Loucy (cell line): Measurements from ENCODE around the gene DNAJB4.

ENCODE experiments used
- H2AFZ ChIP-seq: fragments of 200-600 bp; sonication (generic); 2 replicates; pipeline ENCODE4 v1.6.0; 2016; ENCODE audit warnings: antibody characterized with exemption, mild to moderate bottlenecking, low read length, moderate library complexity
- H3F3A ChIP-seq: fragments of 200-600 bp; 2 replicates; pipeline ENCODE4 v1.6.0; 2016; ENCODE audit warnings: antibody characterized with exemption, low read depth, mild to moderate bottlenecking
- H3K27me3 ChIP-seq: fragments of 200-600 bp; sonication (generic); 2 replicates; pipeline ENCODE4 v1.6.1; 2014; ENCODE audit warnings: low read length, mild to moderate bottlenecking; ENCODE audit not compliant: insufficient read depth, poor library complexity, severe bottlenecking
- H3K36me3 ChIP-seq: fragments of 200-600 bp; sonication (generic); 2 replicates; pipeline ENCODE4 v1.6.1; 2016; ENCODE audit warnings: low read length; ENCODE audit not compliant: insufficient read depth
- H3K4me1 ChIP-seq: fragments of 200-600 bp; sonication (generic); 2 replicates; pipeline ENCODE4 v1.5.1; 2014; ENCODE audit warnings: low read length, mild to moderate bottlenecking; ENCODE audit not compliant: insufficient read depth, poor library complexity, severe bottlenecking
- H3K4me2 ChIP-seq: fragments of 200-600 bp; sonication (generic); 2 replicates; pipeline ENCODE4 v1.6.0; 2014; ENCODE audit warnings: antibody characterized with exemption, low read length, low read depth, mild to moderate bottlenecking; ENCODE audit not compliant: poor library complexity, severe bottlenecking
- H3K4me3 ChIP-seq: fragments of 200-600 bp; sonication (generic); 2 replicates; pipeline ENCODE4 v1.5.1; 2014; ENCODE audit warnings: low read length, mild to moderate bottlenecking, mixed read lengths; ENCODE audit not compliant: poor library complexity, severe bottlenecking
- H3K79me2 ChIP-seq: fragments of 200-600 bp; sonication (generic); 2 replicates; pipeline ENCODE4 v1.6.1; 2014; ENCODE audit warnings: low read length; ENCODE audit not compliant: insufficient read depth
- H3K9ac ChIP-seq: fragments of 200-600 bp; sonication (generic); 2 replicates; pipeline ENCODE4 v1.6.0; 2014; ENCODE audit warnings: mild to moderate bottlenecking, low read depth, low read length, moderate library complexity; ENCODE audit not compliant: poor library complexity, severe bottlenecking
- H3K9me2 ChIP-seq: fragments of 200-600 bp; sonication (generic); replicated peaks from 2 replicates; pipeline ENCODE4 v1.6.1; 2016; ENCODE audit warnings: low read depth, low read length, mixed read lengths
- H3K9me3 ChIP-seq: fragments of 200-600 bp; sonication (generic); 2 replicates; pipeline ENCODE4 v1.6.1; 2014; ENCODE audit warnings: mild to moderate bottlenecking, antibody characterized with exemption, low read length, low read depth; ENCODE audit not compliant: insufficient read depth
- H4K20me1 ChIP-seq: fragments of 200-600 bp; sonication (generic); 2 replicates; pipeline ENCODE4 v1.6.0; 2014; ENCODE audit warnings: antibody characterized with exemption, low read length, mild to moderate bottlenecking; ENCODE audit not compliant: insufficient read depth, poor library complexity, severe bottlenecking
- EZH2phosphoT487 ChIP-seq: fragments of 200-600 bp; IDR thresholded peaks from 2 replicates; pipeline ENCODE4 v1.6.1; 2018; ENCODE audit warnings: antibody characterized with exemption, mild to moderate bottlenecking, moderate library complexity, borderline replicate concordance
- TF ChIP-seq, protein P1 (sequence below): fragments of 200-600 bp; sonication (generic); conservative IDR thresholded peaks from 2 replicates; pipeline ENCODE4 v1.5.1; 2014; ENCODE audit warnings: mild to moderate bottlenecking, antibody characterized with exemption, low read length

Gene DNAJB4

DNA sequence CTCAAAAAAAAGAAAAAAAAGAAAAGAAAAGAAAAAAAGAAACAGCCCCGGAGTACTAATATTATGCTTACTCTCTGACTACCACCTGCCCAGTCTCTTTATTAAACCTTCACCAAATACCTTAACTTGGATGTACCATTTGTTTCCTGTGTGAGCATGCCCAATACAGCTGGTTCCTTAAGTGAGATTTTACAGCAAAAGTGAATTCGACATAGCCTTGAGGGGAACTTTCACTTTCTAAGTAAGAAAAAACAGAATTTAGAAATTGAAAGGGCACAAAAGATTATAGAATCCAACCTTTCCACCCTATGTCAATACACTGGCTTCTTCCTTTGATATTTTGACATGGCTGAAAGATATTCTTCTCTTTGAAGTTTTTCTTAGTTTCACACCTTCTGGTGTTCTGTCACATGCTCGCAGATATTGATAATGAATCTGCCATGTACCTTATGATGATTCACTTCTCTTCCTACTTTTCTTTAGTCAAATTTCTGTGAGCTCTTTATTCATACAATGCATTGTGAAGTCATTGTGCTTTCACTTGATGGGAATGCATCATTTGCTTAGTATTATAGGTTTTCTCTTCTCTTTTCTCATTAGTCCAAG, 35.8 kb downstream of the DNAJB4 start:
- H3K79me2 ChIP-seq, result no peaks in the 10 kb centered on the region
- H2AFZ ChIP-seq, result peak overlapping the region; percentile 50; the same call in 1 of the 2 replicates
- no peak overlapping the region for H3K4me2 ChIP-seq

DNA sequence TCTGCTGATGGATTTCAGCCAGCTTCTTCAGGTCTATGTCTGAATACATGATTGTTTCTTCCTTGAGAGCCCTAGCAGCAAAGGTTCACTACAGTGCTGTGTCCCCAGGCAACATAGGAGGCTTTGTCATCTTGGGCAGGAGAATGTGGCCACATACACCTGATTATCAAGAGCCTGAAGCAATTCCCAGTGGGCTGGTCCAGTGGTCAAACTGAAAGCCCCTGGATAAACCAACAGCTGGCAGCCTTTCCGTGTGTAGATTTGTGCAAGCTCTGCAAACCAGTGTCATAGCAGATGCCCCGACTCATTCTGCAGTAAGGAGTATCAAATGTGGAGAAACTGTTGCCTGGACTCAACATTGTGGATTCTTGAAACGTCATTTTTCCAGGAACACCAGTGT, 38.7 kb downstream of the DNAJB4 start:
- H3K27me3 ChIP-seq, result no peaks in the 10 kb centered on the region
- no peak overlapping the region for H3K4me3 ChIP-seq
- TF ChIP-seq EZH2phosphoT487, result no peak
- H3F3A ChIP-seq, result no peaks in the 10 kb centered on the region
- no peak overlapping the region for H3K4me2 ChIP-seq
- H3K9me2 ChIP-seq, result no peaks in the 10 kb centered on the region
- no peaks in the 10 kb centered on the region for H4K20me1 ChIP-seq
- H3K4me1 ChIP-seq, result no peaks in the 10 kb centered on the region
- no peaks in the 10 kb centered on the region for H3K9me3 ChIP-seq
- no peak overlapping the region for H2AFZ ChIP-seq
- H3K9ac ChIP-seq, result no peak overlapping the region
- no peaks in the 10 kb centered on the region for H3K36me3 ChIP-seq
- H3K79me2 ChIP-seq, result no peaks in the 10 kb centered on the region

More for the DNA sequence above, 35.8 kb downstream of the DNAJB4 start:
- no peak for TF ChIP-seq EZH2phosphoT487
- TF ChIP-seq, protein P1, sequence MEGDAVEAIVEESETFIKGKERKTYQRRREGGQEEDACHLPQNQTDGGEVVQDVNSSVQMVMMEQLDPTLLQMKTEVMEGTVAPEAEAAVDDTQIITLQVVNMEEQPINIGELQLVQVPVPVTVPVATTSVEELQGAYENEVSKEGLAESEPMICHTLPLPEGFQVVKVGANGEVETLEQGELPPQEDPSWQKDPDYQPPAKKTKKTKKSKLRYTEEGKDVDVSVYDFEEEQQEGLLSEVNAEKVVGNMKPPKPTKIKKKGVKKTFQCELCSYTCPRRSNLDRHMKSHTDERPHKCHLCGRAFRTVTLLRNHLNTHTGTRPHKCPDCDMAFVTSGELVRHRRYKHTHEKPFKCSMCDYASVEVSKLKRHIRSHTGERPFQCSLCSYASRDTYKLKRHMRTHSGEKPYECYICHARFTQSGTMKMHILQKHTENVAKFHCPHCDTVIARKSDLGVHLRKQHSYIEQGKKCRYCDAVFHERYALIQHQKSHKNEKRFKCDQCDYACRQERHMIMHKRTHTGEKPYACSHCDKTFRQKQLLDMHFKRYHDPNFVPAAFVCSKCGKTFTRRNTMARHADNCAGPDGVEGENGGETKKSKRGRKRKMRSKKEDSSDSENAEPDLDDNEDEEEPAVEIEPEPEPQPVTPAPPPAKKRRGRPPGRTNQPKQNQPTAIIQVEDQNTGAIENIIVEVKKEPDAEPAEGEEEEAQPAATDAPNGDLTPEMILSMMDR, result no peak
- Histone ChIP-seq H4K20me1 (no peaks in the 10 kb centered on the region), H3K36me3 (no peaks in the 10 kb centered on the region), H3K27me3 (no peaks in the 10 kb centered on the region), H3K9me3 (no peaks in the 10 kb centered on the region), H3F3A (no peaks in the 10 kb centered on the region), H3K9me2 (no peaks in the 10 kb centered on the region), H3K9ac (no peak overlapping the region), H3K4me3 (no peak overlapping the region), H3K4me1 (no peaks in the 10 kb centered on the region)

DNA sequence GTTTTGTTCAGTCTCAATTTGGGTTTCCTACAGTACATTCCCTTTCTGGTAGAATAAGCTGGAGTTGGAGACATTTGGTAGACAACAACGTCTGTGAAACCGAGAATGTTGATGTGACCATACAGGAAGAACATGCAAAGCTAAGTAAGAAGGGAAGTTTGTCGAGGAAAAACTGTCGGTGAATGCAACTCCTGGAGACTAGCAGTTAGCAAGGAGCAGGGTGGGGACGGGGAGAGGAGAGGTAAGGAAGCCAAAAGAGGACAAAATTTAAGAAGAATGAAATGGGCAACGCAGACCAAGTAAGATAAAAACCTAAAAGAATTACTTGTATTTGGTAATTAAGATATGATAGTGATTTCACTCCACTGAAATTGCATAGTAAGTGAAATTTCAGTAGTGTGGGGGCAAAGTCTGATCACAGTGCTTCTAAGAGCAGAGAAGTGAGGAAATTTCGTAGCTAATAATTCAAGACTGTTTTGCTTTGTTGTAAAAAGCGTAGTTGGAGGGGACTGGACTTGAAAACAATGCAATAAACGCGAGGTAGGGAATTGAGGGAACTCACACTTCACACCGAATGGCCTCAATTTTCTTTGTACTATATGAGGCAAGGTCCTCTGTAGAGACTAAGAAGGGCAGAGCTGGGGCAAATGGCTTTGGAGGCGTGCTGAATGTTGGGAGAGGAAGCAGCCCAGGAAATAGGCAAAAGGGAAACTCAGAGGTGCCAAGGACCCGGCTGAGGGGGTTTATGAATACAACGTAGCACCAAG, 40.2 kb downstream of the DNAJB4 start:
- Histone ChIP-seq H3K4me3 (no peak overlapping the region), H3K4me1 (no peaks in the 10 kb centered on the region), H2AFZ (no peak overlapping the region), H4K20me1 (no peaks in the 10 kb centered on the region), H3F3A (no peaks in the 10 kb centered on the region), H3K27me3 (no peaks in the 10 kb centered on the region), H3K4me2 (no peak overlapping the region), H3K9ac (no peak overlapping the region), H3K9me3 (no peaks in the 10 kb centered on the region), H3K9me2 (no peaks in the 10 kb centered on the region), H3K79me2 (no peaks in the 10 kb centered on the region), H3K36me3 (no peaks in the 10 kb centered on the region)
- TF ChIP-seq, protein P1, result no peak
- no peak for TF ChIP-seq EZH2phosphoT487
